K562 (cell line): ENCODE measurements around the gene SULT6B1. TPM values are rescaled to one million over a fixed set of nuclear protein-coding genes. Genes with fewer than 3 reads are reported as not detected.
A peak's percentile ranks its signal among the peaks of the same experiment; 100 is the strongest.

ENCODE experiments used
- ATAC-seq: fragments of 200-7000 bp; cut with Tn5 transposase; 3 replicates; pipeline ENCODE4 v1.9.1; 2020; ENCODE audit warnings: moderate library complexity
- BruUV-seq: library from RNA; stranded (reverse); fragments of 400-500 nt; replicated peaks from 2 replicates; lab custom pipeline; 2021; lab: Mats Ljungman, UMichigan
- CTCF ChIA-PET: fragments of 300-600 bp; formaldehyde crosslinking; extraction: SDS; loops from one replicate; lab custom pipeline; 2021; ENCODE audit warnings: low intra/inter-chr PET ratio; lab: Yijun Ruan, JAX
- POLR2A ChIA-PET: fragments of 300-600, 350-650 bp; sonication (Branson Sonifier 250); formaldehyde crosslinking; extraction: SDS; loops from one replicate; lab custom pipeline; 2021; ENCODE audit warnings: antibody characterized with exemption, inconsistent platforms; lab: Yijun Ruan, JAX
- DNase-seq, 4 experiments: peaks; one replicate each; pipeline versions ENCODE4 v3.0.0 to v3.0.0-alpha.2; 2011 to 2018; ENCODE audit warnings: low spot score in 3 of 4, mixed read lengths in 3 of 4; ENCODE audit errors: extremely low read depth in 1 of 4
- FAIRE-seq: peaks from 2 replicates; lab custom pipeline; 2011; peaks lifted over from hg19 to GRCh38; lab: Jason Lieb, UNC
- H2AFZ ChIP-seq: 2 replicates; pipeline ENCODE4 v1.6.0; 2011; ENCODE audit warnings: low read depth, low read length, control low read depth, inconsistent platforms
- H3K27ac ChIP-seq: fragments of 200-600 bp; 3 replicates; pipeline ENCODE4 v1.8.0; 2011; ENCODE audit warnings: low read depth, mild to moderate bottlenecking, control low read depth, inconsistent platforms, low read length, moderate library complexity, mixed read lengths; ENCODE audit errors: extremely low read depth
- H3K27me3 ChIP-seq, 2 experiments: fragments of 300-600 bp in 1 of 2; 2 replicates in 1 of 2; 3 replicates in 1 of 2; pipeline versions ENCODE4 v1.6.0 to v1.8.0; 2011; ENCODE audit warnings: inconsistent platforms in 2 of 2, low read length in 2 of 2, mild to moderate bottlenecking in 1 of 2, mixed read lengths in 1 of 2, moderate library complexity in 1 of 2; ENCODE audit not compliant: control insufficient read depth in 2 of 2, insufficient read depth in 2 of 2
- H3K36me3 ChIP-seq: fragments of 300-600 bp; 3 replicates; pipeline ENCODE4 v1.8.0; 2011; ENCODE audit warnings: mild to moderate bottlenecking, low read length, inconsistent platforms; ENCODE audit not compliant: control insufficient read depth, insufficient read depth
- H3K4me1 ChIP-seq, 2 experiments: fragments of 200-600 bp in 1 of 2; replicated peaks in 1 of 2; 2 replicates in 1 of 2; 3 replicates in 1 of 2; pipeline versions ENCODE4 v1.5.1 to v1.8.0; 2011; ENCODE audit warnings: inconsistent platforms in 2 of 2, low read length in 2 of 2, mild to moderate bottlenecking in 1 of 2, mixed read lengths in 1 of 2, moderate library complexity in 1 of 2; ENCODE audit not compliant: control insufficient read depth in 2 of 2, insufficient read depth in 2 of 2
- H3K4me2 ChIP-seq: 2 replicates; pipeline ENCODE4 v1.6.1; 2011; ENCODE audit warnings: low read length, control low read depth, inconsistent platforms, mixed read lengths; ENCODE audit not compliant: insufficient read depth
- H3K4me3 ChIP-seq: fragments of 200-600 bp; sonication (generic), shearing (Covaris generic); 2 replicates; pipeline ENCODE4 v1.5.1; 2016; ENCODE audit warnings: control low read depth, inconsistent platforms
- H3K79me2 ChIP-seq: fragments of 200-600 bp; 3 replicates; pipeline ENCODE4 v1.8.0; 2011; ENCODE audit warnings: low read length, inconsistent platforms; ENCODE audit not compliant: control insufficient read depth, insufficient read depth
- H3K9ac ChIP-seq, 2 experiments: 2 replicates each; pipeline versions ENCODE4 v1.6.0 to v1.6.1; 2011; ENCODE audit warnings: low read depth in 2 of 2, low read length in 2 of 2, control low read depth in 1 of 2, inconsistent platforms in 1 of 2, mild to moderate bottlenecking in 1 of 2, mixed read lengths in 1 of 2; ENCODE audit not compliant: insufficient read depth in 1 of 2
- H3K9me1 ChIP-seq: one replicate; pipeline ENCODE4 v1.6.0; 2011; ENCODE audit warnings: inconsistent platforms, mild to moderate bottlenecking, low read length, moderate library complexity; ENCODE audit not compliant: control insufficient read depth, insufficient read depth
- H3K9me3 ChIP-seq: replicated peaks from 2 replicates; pipeline ENCODE4 v1.5.1; 2011; ENCODE audit warnings: low read depth, low read length, inconsistent platforms; ENCODE audit not compliant: control insufficient read depth, insufficient read depth
- H4K20me1 ChIP-seq: replicated peaks from 2 replicates; pipeline ENCODE4 v1.6.1; 2011; ENCODE audit warnings: low read length, inconsistent platforms, mixed read lengths; ENCODE audit not compliant: control insufficient read depth, insufficient read depth
- POLR3G ChIP-seq: IDR thresholded peaks from 2 replicates; pipeline ENCODE4 v1.6.1; 2011; ENCODE audit not compliant: insufficient read length, insufficient replicate concordance; ENCODE audit errors: extremely low read depth
- SNRNP70 ChIP-seq: fragments of 200-400 bp; formaldehyde crosslinking; optimal IDR thresholded peaks from 2 replicates; pipeline ENCODE3; 2017; ENCODE audit warnings: low read depth, low read length
- SREBF2 ChIP-seq: sonication (generic); formaldehyde crosslinking; IDR thresholded peaks from 2 replicates; pipeline ENCODE4 v1.4.0; 2020; ENCODE audit warnings: mild to moderate bottlenecking, missing genetic modification reagents
- STAG1 ChIP-seq: sonication (generic); formaldehyde crosslinking; IDR thresholded peaks from 2 replicates; pipeline ENCODE4 v1.5.0; 2020; ENCODE audit warnings: missing genetic modification reagents, borderline replicate concordance
- ZBTB43 ChIP-seq: sonication (generic); formaldehyde crosslinking; IDR thresholded peaks from 2 replicates; pipeline ENCODE4 v1.8.0; 2023; ENCODE audit warnings: mild to moderate bottlenecking, missing genetic modification reagents
- WGBS: fragments of 100-300 bp; shearing (Covaris generic); methylation state at CpG from one replicate; pipeline ENCODE4 v1.1.6; 2016; ENCODE audit warnings: low coverage, mixed read lengths; ENCODE audit not compliant: insufficient coverage; ENCODE audit errors: missing lambda C conversion rate; 5-methylcytosine and 5-hydroxymethylcytosine counted together
- in situ Hi-C: fragments of 300-500 bp; cut with MboI; formaldehyde crosslinking; loops from 4 replicates; pipeline ENCODE4 v1.15.0; 2018; ENCODE audit warnings: inconsistent platforms, mixed read lengths
- intact Hi-C: fragments of 100-400 bp; cut with micrococcal nuclease; formaldehyde crosslinking; loops from 2 replicates; pipeline ENCODE4 v1.14.2; 2022
- polyA plus RNA-seq, 8 experiments: library from polyadenylated mRNA; depleted of rRNA in 4 of 8; stranded (reverse) in 5 of 8; unstranded in 3 of 8; fragments of >200 nt; fragmentation: Nextera tagmentation in 2 of 8; fragmentation: Illumina TruSeq in 1 of 8; extraction: Ambion mirVana in 2 of 8; extraction: Trizol in 1 of 8; gene quantifications; 2 replicates each; pipeline versions ENCODE4 v1.2.1 to v1.2.3, GENCODE V29; 2011 to 2014; ENCODE audit warnings: inconsistent platforms in 1 of 8, missing spikeins in 1 of 8
- total RNA-seq, 7 experiments: library from RNA; depleted of rRNA in 6 of 7; stranded (reverse); fragments of >200 nt in 6 of 7; fragmentation: Illumina TruSeq in 2 of 7; extraction: Trizol in 2 of 7; gene quantifications; 2 replicates each; pipeline versions ENCODE4 v1.2.1 to v1.2.3, GENCODE V29; 2011 to 2021; ENCODE audit warnings: low replicate concordance in 1 of 7

SULT6B1 gene
- total and polyA plus RNA-seq, 9 of the 15 experiments (the other 6 are each of a cell fraction or from before 2014, with no cell fraction given): not detected

GRCh38 chr2:37223131-37223530 lies 34.7 kb upstream of the SULT6B1 start:
- H3K79me2 ChIP-seq: peaks cover 57% of the 10 kb centered on the region
- ChIA-PET POLR2A (interaction anchor here (1.1 kb wide), 1 partner anchor 22 kb away, joined by 4 read pairs; no protein-coding TSS in a partner anchor), CTCF (no interaction called here)

DNA sequence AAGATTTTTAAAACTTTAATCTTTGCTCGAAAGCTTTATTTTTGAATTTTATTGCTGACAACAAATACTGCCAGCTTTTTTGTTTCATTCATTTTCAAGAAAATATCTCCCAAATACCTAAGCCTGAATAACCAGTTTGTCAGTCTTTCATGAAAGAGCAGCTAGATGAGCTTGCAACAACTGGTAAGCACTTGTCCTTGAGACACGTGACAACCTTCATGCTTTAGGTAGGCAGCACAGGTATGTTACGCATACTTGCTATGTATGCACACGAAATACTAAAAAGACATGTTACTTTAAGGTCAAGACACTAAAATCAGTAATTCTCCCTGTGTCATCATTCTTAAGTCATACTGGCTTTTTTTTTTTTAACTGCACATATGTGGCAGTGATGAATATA lies 30.6 kb upstream of the SULT6B1 start:
- H3K36me3 ChIP-seq: peaks cover 89% of the 10 kb centered on the region
- ATAC-seq (no peak), DNase-seq (no peak), FAIRE-seq (no peak)
- 94% methylated on average over 4 of the region's 4 CpGs for WGBS
- H3K79me2 ChIP-seq: peaks cover 23% of the 10 kb centered on the region
- H3K4me2 ChIP-seq: no peak overlapping the region
- peaks cover 2% of the 10 kb centered on the region for H3K9me1 ChIP-seq
- no TSS peak for BruUV-seq
- H3K4me1 ChIP-seq: no peaks in the 10 kb centered on the region
- in situ Hi-C loops (no loop called here), intact Hi-C loops (no loop called here)
- no peaks in the 10 kb centered on the region for H3K27me3 ChIP-seq
- no peak for TF ChIP-seq SNRNP70
- no peak for TF ChIP-seq POLR3G
- TF ChIP-seq STAG1: no peak
- POLR2A ChIA-PET: no interaction called here
- no peaks in the 10 kb centered on the region for H3K9me3 ChIP-seq
- H3K9ac ChIP-seq: no peak overlapping the region
- no peak overlapping the region for H3K27ac ChIP-seq
- peaks cover 4% of the 10 kb centered on the region; the same call in 1 of the 2 replicates for H4K20me1 ChIP-seq
- no peak overlapping the region for H2AFZ ChIP-seq
- H3K4me3 ChIP-seq: no peak overlapping the region
- CTCF ChIA-PET: no interaction called here

More at GRCh38 chr2:37223131-37223530, 34.7 kb upstream of the SULT6B1 start:
- WGBS: 97% methylated on average over 4 of the region's 4 CpGs
- H4K20me1 ChIP-seq: peaks cover 7% of the 10 kb centered on the region; the same call in 1 of the 2 replicates
- BruUV-seq: no TSS peak
- FAIRE-seq (peak; percentile 26), DNase-seq (no peak), ATAC-seq (no peak)
- H3K27me3 ChIP-seq: no peaks in the 10 kb centered on the region
- H3K9me3 ChIP-seq: no peaks in the 10 kb centered on the region
- in situ Hi-C loops (no loop called here), intact Hi-C loops (no loop called here)
- H3K9me1 ChIP-seq: peaks cover 2% of the 10 kb centered on the region
- H3K27ac ChIP-seq: no peak overlapping the region
- H3K36me3 ChIP-seq: peaks cover 87% of the 10 kb centered on the region
- TF ChIP-seq ZBTB43 (no peak), SREBF2 (CRISPR knock-in tag) (no peak)
- H3K4me3 ChIP-seq: no peak overlapping the region
- no peak overlapping the region for H3K4me2 ChIP-seq
- H3K9ac ChIP-seq: no peak overlapping the region
- H2AFZ ChIP-seq: no peak overlapping the region
- H3K4me1 ChIP-seq: peaks cover 0 to 6% of the 10 kb centered on the region in 2 experiments; a peak in 2 of 5 replicates
